ENCODE measurements around the gene SOX2.

Gene SOX2

GRCh38 chr3:181722156-181722555 is 10.4 kb downstream of the SOX2 start:
- H3K4me1 ChIP-seq (ENCODE audit: control insufficient read depth, insufficient read depth, low read depth, low read length) = peaks cover 12% of the 10 kb centered on the region
- H3K27ac ChIP-seq (ENCODE audit: low read length, poor library complexity, severe bottlenecking) = no peak overlapping the region
- DNase-seq = no peak
- 73% methylated on average over 3 of the region's 4 CpGs for WGBS
- H3K4me2 ChIP-seq (ENCODE audit: low read length, poor library complexity, severe bottlenecking) = no peak overlapping the region
- no peaks in the 10 kb centered on the region for H3K36me3 ChIP-seq (ENCODE audit: control insufficient read depth in 1 of 2, insufficient read depth in 2 of 2, low read depth in 1 of 2, low read length in 2 of 2)
- no peak overlapping the region for H2AFZ ChIP-seq (ENCODE audit: low read depth, low read length)
- H3K4ac ChIP-seq (ENCODE audit: low read depth in 1 of 2, low read length in 2 of 2) = no peak overlapping the region
- H2BK120ac ChIP-seq (ENCODE audit: low read depth, low read length) = no peak overlapping the region
- H3K23ac ChIP-seq (ENCODE audit: low read length in 2 of 2) = no peak overlapping the region
- H3K18ac ChIP-seq (ENCODE audit: low read depth in 1 of 2, low read length in 2 of 2) = no peak overlapping the region
- no peak overlapping the region for H2BK5ac ChIP-seq (ENCODE audit: low read depth, low read length, poor library complexity, severe bottlenecking)
- H3K14ac ChIP-seq (ENCODE audit: low read length in 2 of 2) = no peak overlapping the region
- no peak overlapping the region for H2BK12ac ChIP-seq (ENCODE audit: low read length in 2 of 2)
- no peak overlapping the region for H4K8ac ChIP-seq (ENCODE audit: low read length)
- no peak overlapping the region for H3K4me3 ChIP-seq (ENCODE audit: insufficient read depth in 1 of 2, low read depth in 1 of 2, low read length in 2 of 2)
- peaks cover 3% of the 10 kb centered on the region for H3K9me3 ChIP-seq (ENCODE audit: control insufficient read depth, low read length)
- no peak overlapping the region for H4K91ac ChIP-seq (ENCODE audit: low read length)
- peaks cover 71 to 100% of the 10 kb centered on the region in 2 experiments for H3K27me3 ChIP-seq (ENCODE audit: control insufficient read depth in 1 of 2, insufficient read depth in 1 of 2, low read length in 2 of 2)
- no peak overlapping the region for H2AK5ac ChIP-seq (ENCODE audit: low read length, severe bottlenecking)
- no peak overlapping the region for H3K9ac ChIP-seq (ENCODE audit: low read length)
- no peak overlapping the region for H2BK15ac ChIP-seq (ENCODE audit: low read depth, poor library complexity, severe bottlenecking)
- no peaks in the 10 kb centered on the region for H3K79me1 ChIP-seq (replicated peaks; ENCODE audit: low read length, poor library complexity, severe bottlenecking)

GRCh38 chr3:181722766-181723425 is 11.2 kb downstream of the SOX2 start:
- no peak for DNase-seq
- peaks cover 14% of the 10 kb centered on the region for H3K4me1 ChIP-seq (ENCODE audit: control insufficient read depth, insufficient read depth, low read depth, low read length)
- no peak overlapping the region for H2AFZ ChIP-seq (ENCODE audit: low read depth, low read length)
- no peak overlapping the region for H2BK15ac ChIP-seq (ENCODE audit: low read depth, poor library complexity, severe bottlenecking)
- H2BK120ac ChIP-seq (ENCODE audit: low read depth, low read length) = no peak overlapping the region
- H3K23ac ChIP-seq (ENCODE audit: low read length in 2 of 2) = no peak overlapping the region
- H3K4ac ChIP-seq (ENCODE audit: low read depth in 1 of 2, low read length in 2 of 2) = no peak overlapping the region
- no peaks in the 10 kb centered on the region for H3K79me1 ChIP-seq (replicated peaks; ENCODE audit: low read length, poor library complexity, severe bottlenecking)
- H2AK5ac ChIP-seq (ENCODE audit: low read length, severe bottlenecking) = no peak overlapping the region
- no peak overlapping the region for H3K27ac ChIP-seq (ENCODE audit: low read length, poor library complexity, severe bottlenecking)
- H3K9ac ChIP-seq (ENCODE audit: low read length) = no peak overlapping the region
- H3K27me3 ChIP-seq (ENCODE audit: control insufficient read depth in 1 of 2, insufficient read depth in 1 of 2, low read length in 2 of 2) = peaks cover 71 to 100% of the 10 kb centered on the region in 2 experiments
- H3K4me3 ChIP-seq (ENCODE audit: insufficient read depth in 1 of 2, low read depth in 1 of 2, low read length in 2 of 2) = no peak overlapping the region
- no peak overlapping the region for H4K91ac ChIP-seq (ENCODE audit: low read length)
- H3K36me3 ChIP-seq (ENCODE audit: control insufficient read depth in 1 of 2, insufficient read depth in 2 of 2, low read depth in 1 of 2, low read length in 2 of 2) = no peaks in the 10 kb centered on the region
- WGBS = 54% methylated on average over 11 of the region's 11 CpGs
- peaks cover 3% of the 10 kb centered on the region for H3K9me3 ChIP-seq (ENCODE audit: control insufficient read depth, low read length)
- H4K8ac ChIP-seq (ENCODE audit: low read length) = no peak overlapping the region
- H2BK5ac ChIP-seq (ENCODE audit: low read depth, low read length, poor library complexity, severe bottlenecking) = no peak overlapping the region
- no peak overlapping the region for H3K4me2 ChIP-seq (ENCODE audit: low read length, poor library complexity, severe bottlenecking)
- no peak overlapping the region for H3K18ac ChIP-seq (ENCODE audit: low read depth in 1 of 2, low read length in 2 of 2)
- H3K14ac ChIP-seq (ENCODE audit: low read length in 2 of 2) = no peak overlapping the region
- H2BK12ac ChIP-seq (ENCODE audit: low read length in 2 of 2) = no peak overlapping the region

GRCh38 chr3:181723625-181724191 is 12.0 kb downstream of the SOX2 start:
- no peak overlapping the region for H3K18ac ChIP-seq (ENCODE audit: low read depth in 1 of 2, low read length in 2 of 2)
- H2BK12ac ChIP-seq (ENCODE audit: low read length in 2 of 2) = no peak overlapping the region
- no peak overlapping the region for H2BK120ac ChIP-seq (ENCODE audit: low read depth, low read length)
- H2AFZ ChIP-seq (ENCODE audit: low read depth, low read length) = no peak overlapping the region
- H4K91ac ChIP-seq (ENCODE audit: low read length) = no peak overlapping the region
- H3K36me3 ChIP-seq (ENCODE audit: control insufficient read depth in 1 of 2, insufficient read depth in 2 of 2, low read depth in 1 of 2, low read length in 2 of 2) = no peaks in the 10 kb centered on the region
- H2AK5ac ChIP-seq (ENCODE audit: low read length, severe bottlenecking) = no peak overlapping the region
- H3K4ac ChIP-seq (ENCODE audit: low read depth in 1 of 2, low read length in 2 of 2) = no peak overlapping the region
- H3K4me2 ChIP-seq (ENCODE audit: low read length, poor library complexity, severe bottlenecking) = no peak overlapping the region
- H2BK15ac ChIP-seq (ENCODE audit: low read depth, poor library complexity, severe bottlenecking) = no peak overlapping the region
- DNase-seq = no peak
- no peaks in the 10 kb centered on the region for H3K79me1 ChIP-seq (replicated peaks; ENCODE audit: low read length, poor library complexity, severe bottlenecking)
- H3K27ac ChIP-seq (ENCODE audit: low read length, poor library complexity, severe bottlenecking) = no peak overlapping the region
- peaks cover 3% of the 10 kb centered on the region for H3K9me3 ChIP-seq (ENCODE audit: control insufficient read depth, low read length)
- WGBS = 61% methylated on average over 26 of the region's 27 CpGs
- no peak overlapping the region for H3K9ac ChIP-seq (ENCODE audit: low read length)
- peaks cover 14% of the 10 kb centered on the region for H3K4me1 ChIP-seq (ENCODE audit: control insufficient read depth, insufficient read depth, low read depth, low read length)
- H3K14ac ChIP-seq (ENCODE audit: low read length in 2 of 2) = no peak overlapping the region
- no peak overlapping the region for H4K8ac ChIP-seq (ENCODE audit: low read length)
- H3K23ac ChIP-seq (ENCODE audit: low read length in 2 of 2) = no peak overlapping the region
- no peak overlapping the region for H3K4me3 ChIP-seq (ENCODE audit: insufficient read depth in 1 of 2, low read depth in 1 of 2, low read length in 2 of 2)
- H2BK5ac ChIP-seq (ENCODE audit: low read depth, low read length, poor library complexity, severe bottlenecking) = no peak overlapping the region
- H3K27me3 ChIP-seq (ENCODE audit: control insufficient read depth in 1 of 2, insufficient read depth in 1 of 2, low read length in 2 of 2) = peaks cover 68 to 100% of the 10 kb centered on the region in 2 experiments

- no peak overlapping the region for H3K4me3 ChIP-seq (ENCODE audit: insufficient read depth in 1 of 2, low read depth in 1 of 2, low read length in 2 of 2)
- H3K27me3 ChIP-seq (ENCODE audit: control insufficient read depth in 1 of 2, insufficient read depth in 1 of 2, low read length in 2 of 2) = peaks cover 75 to 100% of the 10 kb centered on the region in 2 experiments
- peaks cover 14% of the 10 kb centered on the region for H3K4me1 ChIP-seq (ENCODE audit: control insufficient read depth, insufficient read depth, low read depth, low read length)
- no peak overlapping the region for H2AK5ac ChIP-seq (ENCODE audit: low read length, severe bottlenecking)
- H2BK12ac ChIP-seq (ENCODE audit: low read length in 2 of 2) = no peak overlapping the region
- no peak overlapping the region for H2BK5ac ChIP-seq (ENCODE audit: low read depth, low read length, poor library complexity, severe bottlenecking)
- no peak for DNase-seq
- H2AFZ ChIP-seq (ENCODE audit: low read depth, low read length) = no peak overlapping the region
- H4K91ac ChIP-seq (ENCODE audit: low read length) = no peak overlapping the region
- no peak overlapping the region for H3K9ac ChIP-seq (ENCODE audit: low read length)
- no peak overlapping the region for H3K14ac ChIP-seq (ENCODE audit: low read length in 2 of 2)
- peaks cover 3% of the 10 kb centered on the region for H3K9me3 ChIP-seq (ENCODE audit: control insufficient read depth, low read length)
- no peak overlapping the region for H3K23ac ChIP-seq (ENCODE audit: low read length in 2 of 2)
- no peak overlapping the region for H3K4me2 ChIP-seq (ENCODE audit: low read length, poor library complexity, severe bottlenecking)
- no peaks in the 10 kb centered on the region for H3K36me3 ChIP-seq (ENCODE audit: control insufficient read depth in 1 of 2, insufficient read depth in 2 of 2, low read depth in 1 of 2, low read length in 2 of 2)
- H3K4ac ChIP-seq (ENCODE audit: low read depth in 1 of 2, low read length in 2 of 2) = no peak overlapping the region
- no peak overlapping the region for H3K18ac ChIP-seq (ENCODE audit: low read depth in 1 of 2, low read length in 2 of 2)
- 18% methylated on average over 15 of the region's 31 CpGs for WGBS
- H4K8ac ChIP-seq (ENCODE audit: low read length) = no peak overlapping the region
- H3K27ac ChIP-seq (ENCODE audit: low read length, poor library complexity, severe bottlenecking) = no peak overlapping the region
- no peak overlapping the region for H2BK120ac ChIP-seq (ENCODE audit: low read depth, low read length)
- H3K79me1 ChIP-seq (replicated peaks; ENCODE audit: low read length, poor library complexity, severe bottlenecking) = no peaks in the 10 kb centered on the region
- H2BK15ac ChIP-seq (ENCODE audit: low read depth, poor library complexity, severe bottlenecking) = no peak overlapping the region
Observed at GRCh38 chr3:181724192-181724965, 12.7 kb downstream of the SOX2 start.

Measured in mesenchymal stem cell (in vitro differentiated cells and primary cell).